Mesothelial cell of epicardium (in vitro differentiated cells): ENCODE data around the gene DENND1A. TPM values are rescaled to one million over a fixed set of nuclear protein-coding genes. Genes with fewer than 3 reads are reported as not detected.
"Not testable (repeated sequence)": the region's sequence is repeated elsewhere in the genome, so short reads cannot be mapped to it uniquely, and the experiment has no call there.

ENCODE experiments used
- DNase-seq, 2 experiments: peaks; one replicate each; pipeline ENCODE4 v3.0.0; 2021; ENCODE audit warnings: low spot score in 2 of 2; ENCODE audit not compliant: unreplicated experiment in 2 of 2
- H3K27ac Mint-ChIP-seq: 2 replicates; pipeline ENCODE4 v1.8.0; 2021; ENCODE audit warnings: mixed read lengths
- H3K27me3 Mint-ChIP-seq: 2 replicates; pipeline ENCODE4 v1.8.0; 2021; ENCODE audit warnings: low read depth, mixed read lengths
- H3K36me3 Mint-ChIP-seq: 2 replicates; pipeline ENCODE4 v1.8.0; 2021; ENCODE audit warnings: mixed read lengths
- H3K4me1 Mint-ChIP-seq: 2 replicates; pipeline ENCODE4 v1.8.0; 2021; ENCODE audit warnings: mixed read lengths
- H3K4me3 Mint-ChIP-seq: 2 replicates; pipeline ENCODE4 v1.8.0; 2021; ENCODE audit warnings: mild to moderate bottlenecking, moderate library complexity, mixed read lengths
- H3K9me3 Mint-ChIP-seq: 2 replicates; pipeline ENCODE4 v1.8.0; 2021; ENCODE audit warnings: mixed read lengths
- total RNA-seq: library from RNA; stranded (reverse); gene quantifications from 3 replicates; pipeline ENCODE4 v1.2.1, GENCODE V29; 2021
- TF ChIP-seq, protein P1 (sequence below): fragments of 200-600 bp; sonication (generic); IDR thresholded peaks from one replicate; pipeline ENCODE4 v1.5.0; 2021; ENCODE audit warnings: antibody characterized with exemption; ENCODE audit not compliant: unreplicated experiment

Gene DENND1A
- total RNA-seq, 1 donor from 2014 or later: 23.4 TPM

DNA sequence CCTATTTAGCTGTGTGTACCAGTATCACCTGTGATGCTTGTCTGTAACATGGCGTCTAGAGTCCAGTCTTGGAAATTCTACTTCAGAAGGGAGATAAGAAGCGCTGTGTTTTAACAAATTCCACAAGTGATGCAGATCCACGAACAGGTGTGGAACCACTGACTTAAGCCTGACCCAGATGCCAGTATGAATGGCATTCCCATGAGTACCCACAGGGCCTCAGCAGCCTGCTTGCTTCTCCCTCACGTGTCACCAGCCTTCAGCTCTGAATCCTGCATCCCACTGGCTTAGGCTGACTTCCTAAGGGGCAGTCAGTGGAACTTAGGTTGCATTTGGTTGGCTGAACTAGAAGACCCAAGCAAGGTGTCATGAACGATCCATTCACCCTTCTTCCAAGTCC, 8.5 kb upstream of the DENND1A start:
- no peak overlapping the region for H3K27ac Mint-ChIP-seq
- peaks cover 7% of the 10 kb centered on the region for H3K4me1 Mint-ChIP-seq
- no peak overlapping the region for H3K4me3 Mint-ChIP-seq
- peaks cover 10% of the 10 kb centered on the region for H3K9me3 Mint-ChIP-seq
- no peaks in the 10 kb centered on the region for H3K36me3 Mint-ChIP-seq
- peaks cover 27% of the 10 kb centered on the region for H3K27me3 Mint-ChIP-seq
- TF ChIP-seq, protein P1, sequence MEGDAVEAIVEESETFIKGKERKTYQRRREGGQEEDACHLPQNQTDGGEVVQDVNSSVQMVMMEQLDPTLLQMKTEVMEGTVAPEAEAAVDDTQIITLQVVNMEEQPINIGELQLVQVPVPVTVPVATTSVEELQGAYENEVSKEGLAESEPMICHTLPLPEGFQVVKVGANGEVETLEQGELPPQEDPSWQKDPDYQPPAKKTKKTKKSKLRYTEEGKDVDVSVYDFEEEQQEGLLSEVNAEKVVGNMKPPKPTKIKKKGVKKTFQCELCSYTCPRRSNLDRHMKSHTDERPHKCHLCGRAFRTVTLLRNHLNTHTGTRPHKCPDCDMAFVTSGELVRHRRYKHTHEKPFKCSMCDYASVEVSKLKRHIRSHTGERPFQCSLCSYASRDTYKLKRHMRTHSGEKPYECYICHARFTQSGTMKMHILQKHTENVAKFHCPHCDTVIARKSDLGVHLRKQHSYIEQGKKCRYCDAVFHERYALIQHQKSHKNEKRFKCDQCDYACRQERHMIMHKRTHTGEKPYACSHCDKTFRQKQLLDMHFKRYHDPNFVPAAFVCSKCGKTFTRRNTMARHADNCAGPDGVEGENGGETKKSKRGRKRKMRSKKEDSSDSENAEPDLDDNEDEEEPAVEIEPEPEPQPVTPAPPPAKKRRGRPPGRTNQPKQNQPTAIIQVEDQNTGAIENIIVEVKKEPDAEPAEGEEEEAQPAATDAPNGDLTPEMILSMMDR: no peak
- no peak for DNase-seq

DNA sequence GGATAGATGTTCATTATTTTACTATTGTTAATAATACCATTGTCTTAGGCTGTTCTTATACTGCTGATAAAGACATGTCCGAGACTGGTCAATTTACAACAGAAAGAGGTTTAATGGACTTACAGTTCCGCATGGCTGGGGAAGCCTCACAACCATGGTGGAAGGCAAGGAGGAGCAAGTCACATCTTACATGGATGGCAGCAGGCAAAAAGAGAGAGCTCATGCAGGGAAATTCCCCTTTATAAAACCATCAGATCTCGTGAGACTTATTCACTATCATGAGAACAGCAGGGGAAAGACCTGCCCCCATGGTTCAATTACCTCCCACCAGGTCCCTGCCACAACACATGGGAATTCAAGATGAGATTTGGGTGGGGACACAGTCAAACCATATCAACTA, 6.6 kb upstream of the DENND1A start:
- not testable (repeated sequence) for H3K4me1 Mint-ChIP-seq, H3K27ac Mint-ChIP-seq, H3K36me3 Mint-ChIP-seq, H3K9me3 Mint-ChIP-seq, H3K4me3 Mint-ChIP-seq, DNase-seq
- peaks cover 29% of the 10 kb centered on the region for H3K27me3 Mint-ChIP-seq

DNA sequence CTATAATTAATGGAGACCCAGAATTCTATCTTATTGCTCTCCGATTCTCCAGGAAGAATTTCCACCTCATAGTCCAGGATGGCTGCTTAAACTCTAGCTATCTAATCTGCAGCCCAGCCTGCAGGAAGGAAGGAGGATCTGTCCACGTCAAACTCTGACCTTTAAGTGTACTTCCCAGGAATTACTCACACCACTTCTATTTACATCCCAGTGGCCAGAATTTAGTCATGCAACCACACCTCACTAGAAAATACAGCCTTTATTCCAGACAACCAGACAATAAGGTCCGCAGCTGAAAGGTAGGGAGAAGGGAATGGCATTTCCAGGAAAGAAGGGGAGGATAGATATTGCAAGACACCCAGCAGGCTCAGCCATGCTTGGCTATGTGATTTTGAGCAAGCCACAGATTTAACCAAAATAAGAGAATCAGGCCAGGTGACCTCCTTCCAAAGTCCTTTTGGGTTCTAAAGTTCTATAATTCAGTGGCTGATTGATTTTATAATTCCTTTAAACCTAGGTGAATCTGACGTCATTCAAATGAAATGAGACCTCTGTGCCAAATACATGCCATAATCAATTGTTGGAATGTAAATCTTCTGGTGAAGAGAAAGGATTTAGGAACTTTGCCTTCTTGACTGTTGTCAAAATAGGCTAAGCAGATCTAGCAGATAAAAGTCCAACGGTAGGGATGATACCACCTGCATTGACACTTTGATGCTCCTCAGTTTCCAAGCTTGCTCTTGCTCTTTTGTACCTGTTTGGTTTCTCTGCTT, 3.7 kb upstream of the DENND1A start:
- H3K36me3 Mint-ChIP-seq: no peaks in the 10 kb centered on the region
- DNase-seq: no peak
- peaks cover 16% of the 10 kb centered on the region for H3K4me1 Mint-ChIP-seq
- peaks cover 10% of the 10 kb centered on the region for H3K9me3 Mint-ChIP-seq
- peaks cover 27% of the 10 kb centered on the region for H3K27me3 Mint-ChIP-seq
- TF ChIP-seq, protein P1: no peak
- no peak overlapping the region for H3K27ac Mint-ChIP-seq
- H3K4me3 Mint-ChIP-seq: no peak overlapping the region

DNA sequence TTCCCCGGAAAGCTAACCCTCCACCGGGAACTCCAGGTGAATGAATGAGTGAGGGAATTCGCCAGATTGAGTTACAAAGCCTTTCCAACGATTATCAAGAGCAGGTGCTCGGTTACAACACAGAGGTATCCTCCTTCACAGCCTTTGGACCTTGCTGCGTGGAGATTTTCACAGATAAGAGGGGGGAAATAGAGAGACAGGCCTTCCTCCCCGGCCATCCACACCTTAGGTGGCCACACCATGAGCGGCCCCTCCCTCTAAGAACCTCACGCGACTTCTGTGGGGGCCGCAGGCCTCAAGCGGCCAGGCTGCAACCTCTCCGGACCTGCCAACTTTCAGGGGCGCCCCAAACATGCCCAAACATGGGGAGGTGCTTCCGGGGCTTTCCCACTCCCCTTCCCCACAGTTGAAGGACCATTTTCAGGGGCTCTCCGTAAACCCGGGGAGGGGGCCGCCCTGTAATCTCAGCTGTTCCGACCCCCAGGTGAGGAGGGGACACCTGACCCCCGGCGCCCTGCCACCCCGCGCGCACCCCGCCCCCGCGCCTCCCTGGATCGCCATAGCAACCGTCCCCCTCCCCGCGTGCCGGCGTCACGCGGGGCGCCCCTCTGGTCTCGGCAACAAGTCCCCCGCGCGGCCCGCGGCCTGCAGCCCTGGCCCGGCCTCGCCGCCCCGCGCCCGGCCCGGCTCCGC, 603 bp downstream of the DENND1A start:
- Mint-ChIP-seq H3K27ac (peak overlapping the region; percentile 16), H3K27me3 (peaks cover 8% of the 10 kb centered on the region), H3K4me3 (peak overlapping the region; percentile 72), H3K4me1 (peaks cover 40% of the 10 kb centered on the region), H3K9me3 (no peaks in the 10 kb centered on the region), H3K36me3 (no peaks in the 10 kb centered on the region)
- no peak for DNase-seq
- TF ChIP-seq, protein P1: no peak

DNA sequence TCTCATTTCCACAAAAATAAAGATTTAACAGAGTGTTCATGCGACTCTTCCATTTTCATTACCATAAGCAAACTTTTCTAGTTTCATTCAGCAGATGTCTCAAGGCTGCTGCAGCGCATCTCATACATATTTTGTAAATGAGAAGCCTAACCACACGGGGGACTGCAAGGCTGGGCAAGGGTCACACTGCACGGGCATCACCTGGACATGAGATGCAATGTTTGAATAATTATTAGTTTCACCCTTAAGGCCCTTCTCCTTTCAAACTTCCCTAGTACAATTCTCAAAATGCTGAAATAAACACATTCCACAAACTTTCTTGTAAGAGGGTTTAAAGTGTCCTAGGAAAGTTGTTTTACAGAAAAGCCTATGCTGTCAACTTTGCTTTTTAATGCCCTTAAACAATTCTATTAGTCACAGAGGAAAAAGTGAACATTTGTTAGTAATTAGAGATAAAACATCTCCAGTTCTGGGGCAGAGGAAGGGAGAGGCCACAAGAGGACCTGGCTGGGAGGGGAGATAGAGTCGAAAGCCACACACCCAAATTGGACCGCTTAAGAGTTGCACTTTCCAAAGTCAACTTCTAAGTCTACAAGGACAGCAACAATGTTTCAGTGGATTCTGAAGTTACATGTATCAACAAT, 1.3 kb downstream of the DENND1A start:
- DNase-seq: no peak
- Mint-ChIP-seq H3K9me3 (peaks cover 3% of the 10 kb centered on the region), H3K27me3 (peaks cover 4% of the 10 kb centered on the region), H3K4me3 (peak overlapping the region; percentile 72), H3K36me3 (peaks cover 3% of the 10 kb centered on the region), H3K4me1 (peaks cover 40% of the 10 kb centered on the region), H3K27ac (peak overlapping the region; percentile 16)
- TF ChIP-seq, protein P1: no peak
